ENCODE results near the gene TPRG1L.
"Not testable (repeated sequence)": the region's sequence is repeated elsewhere in the genome, so short reads cannot be mapped to it uniquely, and the experiment has no call there.

TPRG1L gene

GRCh38 chr1:3624200-3625136 is at the start of gene TPRG1L:
TPRG1L (plus strand) TSS chr1:3625015; CDS start chr1:3625073, 58 bp downstream.
- no peak for TF ChIP-seq CTCF (IDR thresholded peaks at IDR 0.05; ENCODE audit: poor library complexity, severe bottlenecking)
- H3K27ac ChIP-seq (ENCODE audit: poor library complexity, severe bottlenecking): peak within 1 kb of the TSS; percentile 23
- ATAC-seq (ENCODE audit: low read depth) (peak; percentile 92), DNase-seq (ENCODE audit: low spot score) (peak; percentile 97)
- H3K4me1 ChIP-seq (ENCODE audit: insufficient read depth, poor library complexity, severe bottlenecking): no peaks in the 10 kb centered on the region
- no peaks in the 10 kb centered on the region for H3K27me3 ChIP-seq (ENCODE audit: insufficient read depth, poor library complexity, severe bottlenecking)
- peak within 1 kb of the TSS; percentile 59 for H3K4me3 ChIP-seq (ENCODE audit: severe bottlenecking)
- peaks cover 26% of the 10 kb centered on the region for H3K36me3 ChIP-seq (ENCODE audit: low read depth)
- no peaks in the 10 kb centered on the region for H3K9me3 ChIP-seq (ENCODE audit: severe bottlenecking)

DNA sequence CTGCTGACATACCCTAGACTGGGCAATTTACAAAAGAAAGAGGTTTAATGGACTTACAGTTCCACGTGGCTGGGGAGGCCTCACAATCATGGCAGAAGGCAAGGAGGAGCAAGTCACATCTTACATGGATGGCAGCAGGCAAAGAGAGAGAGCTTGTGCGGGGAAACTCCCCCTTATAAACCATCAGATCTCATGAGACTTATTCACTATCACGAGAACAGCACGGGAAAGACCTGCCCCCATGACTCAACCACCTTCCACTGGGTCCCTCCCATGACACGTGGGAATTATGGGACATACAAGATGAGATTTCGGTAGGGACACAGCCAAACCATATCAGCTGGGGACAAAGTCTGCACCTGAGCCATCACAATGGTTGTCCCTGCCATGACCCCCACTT is 49.3 kb upstream of the TPRG1L start:
- DNase-seq (ENCODE audit: low spot score): not testable (repeated sequence)

DNA sequence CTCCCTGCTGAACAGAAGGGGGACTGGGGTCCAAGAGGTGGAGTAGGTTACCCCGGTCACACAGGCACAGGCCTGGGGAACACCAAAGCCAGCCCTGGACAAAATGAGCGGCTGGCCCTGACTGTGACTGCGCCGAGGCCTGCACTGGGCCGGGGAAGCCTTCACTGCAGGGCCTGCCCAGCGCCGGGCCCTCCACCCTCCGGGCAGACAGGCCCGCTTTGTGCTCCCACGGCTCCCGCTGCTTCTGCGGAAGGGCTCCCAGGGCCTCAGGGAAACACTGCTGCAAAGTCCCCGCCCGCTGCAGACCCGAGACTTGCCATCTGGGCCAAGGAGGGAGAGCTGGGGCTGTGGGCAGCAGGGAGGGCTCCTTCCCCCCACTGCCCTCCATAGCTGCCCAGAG is 48.8 kb upstream of the TPRG1L start:
- Histone ChIP-seq H3K9me3 (ENCODE audit: severe bottlenecking) (no peaks in the 10 kb centered on the region), H3K4me1 (ENCODE audit: insufficient read depth, poor library complexity, severe bottlenecking) (no peaks in the 10 kb centered on the region), H3K27ac (ENCODE audit: poor library complexity, severe bottlenecking) (no peak overlapping the region), H3K36me3 (ENCODE audit: low read depth) (no peaks in the 10 kb centered on the region), H3K27me3 (ENCODE audit: insufficient read depth, poor library complexity, severe bottlenecking) (no peaks in the 10 kb centered on the region), H3K4me3 (ENCODE audit: severe bottlenecking) (no peak overlapping the region)
- ATAC-seq (ENCODE audit: low read depth) (no peak; the same call in 2 of the 3 replicates), DNase-seq (ENCODE audit: low spot score) (no peak)
- TF ChIP-seq CTCF (IDR thresholded peaks at IDR 0.05; ENCODE audit: poor library complexity, severe bottlenecking): no peak

More for the DNA sequence above, 49.3 kb upstream of the TPRG1L start:
- H3K4me1 ChIP-seq (ENCODE audit: insufficient read depth, poor library complexity, severe bottlenecking); H3K36me3 ChIP-seq (ENCODE audit: low read depth); H3K9me3 ChIP-seq (ENCODE audit: severe bottlenecking); H3K4me3 ChIP-seq (ENCODE audit: severe bottlenecking); H3K27me3 ChIP-seq (ENCODE audit: insufficient read depth, poor library complexity, severe bottlenecking); H3K27ac ChIP-seq (ENCODE audit: poor library complexity, severe bottlenecking); ATAC-seq (ENCODE audit: low read depth): not testable (repeated sequence)

- H3K4me3 ChIP-seq (ENCODE audit: severe bottlenecking): no peak overlapping the region
- no peak for TF ChIP-seq CTCF (IDR thresholded peaks at IDR 0.05; ENCODE audit: poor library complexity, severe bottlenecking)
- no peaks in the 10 kb centered on the region for H3K27me3 ChIP-seq (ENCODE audit: insufficient read depth, poor library complexity, severe bottlenecking)
- H3K4me1 ChIP-seq (ENCODE audit: insufficient read depth, poor library complexity, severe bottlenecking): no peaks in the 10 kb centered on the region
- DNase-seq (ENCODE audit: low spot score) (no peak), ATAC-seq (ENCODE audit: low read depth) (no peak)
- H3K27ac ChIP-seq (ENCODE audit: poor library complexity, severe bottlenecking): no peak overlapping the region
- no peaks in the 10 kb centered on the region for H3K9me3 ChIP-seq (ENCODE audit: severe bottlenecking)
- no peaks in the 10 kb centered on the region for H3K36me3 ChIP-seq (ENCODE audit: low read depth)
These were observed 47.5 kb upstream of the TPRG1L start for GRCh38 chr1:3577300-3577699.

GRCh38 chr1:3577711-3578432 is 46.9 kb upstream of the TPRG1L start:
- no peak for ATAC-seq (ENCODE audit: low read depth)
- no peak overlapping the region for H3K27ac ChIP-seq (ENCODE audit: poor library complexity, severe bottlenecking)
- no peak for TF ChIP-seq CTCF (IDR thresholded peaks at IDR 0.05; ENCODE audit: poor library complexity, severe bottlenecking)

More at GRCh38 chr1:3577711-3578432, 46.9 kb upstream of the TPRG1L start:
- no peak for DNase-seq (ENCODE audit: low spot score)
- Histone ChIP-seq H3K27me3 (ENCODE audit: insufficient read depth, poor library complexity, severe bottlenecking) (no peaks in the 10 kb centered on the region), H3K4me3 (ENCODE audit: severe bottlenecking) (no peak overlapping the region), H3K36me3 (ENCODE audit: low read depth) (no peaks in the 10 kb centered on the region), H3K9me3 (ENCODE audit: severe bottlenecking) (no peaks in the 10 kb centered on the region), H3K4me1 (ENCODE audit: insufficient read depth, poor library complexity, severe bottlenecking) (no peaks in the 10 kb centered on the region)
